HCT116 (cell line): ENCODE results near the gene ZNF516.

Experiments
- CEBPB ChIP-seq: IDR thresholded peaks from 2 replicates; pipeline ENCODE4 v1.6.1; 2012; ENCODE audit warnings: low read depth
- EZH2 ChIP-seq: fragments of 200-600 bp; sonication (generic); IDR thresholded peaks from 2 replicates; pipeline ENCODE4 v1.6.1; 2017; ENCODE audit warnings: antibody characterized with exemption, mixed run types
- EZH2phosphoT487 ChIP-seq: fragments of 200-600 bp; IDR thresholded peaks from 2 replicates; pipeline ENCODE4 v1.6.1; 2018; ENCODE audit warnings: antibody characterized with exemption, borderline replicate concordance
- JUND ChIP-seq: IDR thresholded peaks from 2 replicates; pipeline ENCODE4 v1.6.1; 2012
- POLR2A ChIP-seq: IDR thresholded peaks from 2 replicates; pipeline ENCODE4 v1.7.0; 2011; ENCODE audit warnings: borderline replicate concordance; ENCODE audit not compliant: insufficient read depth, insufficient read length; ENCODE audit errors: extremely low read depth
- RAD21 ChIP-seq: IDR thresholded peaks from 2 replicates; pipeline ENCODE4 v1.6.1; 2012; ENCODE audit warnings: low read depth, mild to moderate bottlenecking
- SP1 ChIP-seq: IDR thresholded peaks from 2 replicates; pipeline ENCODE4 v1.6.1; 2012; ENCODE audit warnings: low read depth
- YY1 ChIP-seq: IDR thresholded peaks from 2 replicates; pipeline ENCODE4 v1.6.1; 2011; ENCODE audit warnings: low read length, low read depth, moderate library complexity, mild to moderate bottlenecking; ENCODE audit not compliant: insufficient replicate concordance; ENCODE audit errors: extremely low read depth
- ZFX ChIP-seq: fragments of 450-650 bp; IDR thresholded peaks from 2 replicates; pipeline ENCODE4 v1.6.1; 2017
- ZNF274 ChIP-seq: fragments of 200-500 bp; sonication (Bioruptor generic); IDR thresholded peaks from 2 replicates; pipeline ENCODE4 v1.6.1; 2014; ENCODE audit warnings: mild to moderate bottlenecking, low read depth, low read length, inconsistent platforms
- TF ChIP-seq, protein P1 (sequence below), 3 experiments: fragments of 200-600 bp in 1 of 3; sonication (generic) in 1 of 3; IDR thresholded peaks in 2 of 3; conservative IDR thresholded peaks in 1 of 3; 2 replicates each; pipeline ENCODE4 v1.5.1; 2012 to 2017; ENCODE audit warnings: low read depth in 2 of 3, low read length in 2 of 3, antibody characterized with exemption in 1 of 3, borderline replicate concordance in 1 of 3, control low read depth in 1 of 3, mild to moderate bottlenecking in 1 of 3, mixed read lengths in 1 of 3, mixed run types in 1 of 3, moderate library complexity in 1 of 3; ENCODE audit not compliant: insufficient read depth in 1 of 3

DNA sequence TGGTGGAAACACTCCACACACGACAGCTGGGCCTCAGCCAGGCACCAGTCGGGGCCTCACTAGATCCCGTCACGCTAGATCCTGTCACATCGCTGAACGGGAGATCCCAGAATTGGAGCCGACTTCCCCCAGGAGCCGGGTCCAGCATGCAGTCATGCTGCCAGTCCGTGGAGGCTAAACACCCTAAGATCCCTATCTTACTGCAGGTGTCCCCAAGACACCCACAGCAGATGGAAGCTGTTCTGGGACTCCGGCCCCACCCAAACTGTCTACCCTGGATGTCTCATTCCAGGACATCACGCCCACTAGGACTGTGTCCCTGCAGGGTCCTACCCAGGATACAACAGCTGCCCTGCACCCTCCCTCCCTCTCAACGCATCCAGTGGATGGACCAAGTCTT lies 23.4 kb downstream of the ZNF516 start:
- TF ChIP-seq, protein P1, sequence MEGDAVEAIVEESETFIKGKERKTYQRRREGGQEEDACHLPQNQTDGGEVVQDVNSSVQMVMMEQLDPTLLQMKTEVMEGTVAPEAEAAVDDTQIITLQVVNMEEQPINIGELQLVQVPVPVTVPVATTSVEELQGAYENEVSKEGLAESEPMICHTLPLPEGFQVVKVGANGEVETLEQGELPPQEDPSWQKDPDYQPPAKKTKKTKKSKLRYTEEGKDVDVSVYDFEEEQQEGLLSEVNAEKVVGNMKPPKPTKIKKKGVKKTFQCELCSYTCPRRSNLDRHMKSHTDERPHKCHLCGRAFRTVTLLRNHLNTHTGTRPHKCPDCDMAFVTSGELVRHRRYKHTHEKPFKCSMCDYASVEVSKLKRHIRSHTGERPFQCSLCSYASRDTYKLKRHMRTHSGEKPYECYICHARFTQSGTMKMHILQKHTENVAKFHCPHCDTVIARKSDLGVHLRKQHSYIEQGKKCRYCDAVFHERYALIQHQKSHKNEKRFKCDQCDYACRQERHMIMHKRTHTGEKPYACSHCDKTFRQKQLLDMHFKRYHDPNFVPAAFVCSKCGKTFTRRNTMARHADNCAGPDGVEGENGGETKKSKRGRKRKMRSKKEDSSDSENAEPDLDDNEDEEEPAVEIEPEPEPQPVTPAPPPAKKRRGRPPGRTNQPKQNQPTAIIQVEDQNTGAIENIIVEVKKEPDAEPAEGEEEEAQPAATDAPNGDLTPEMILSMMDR (IDR thresholded peaks at IDR 0.05 in 2 of 3, conservative IDR thresholded peaks at IDR 0.05 in 1 of 3; ENCODE audit: borderline replicate concordance in 1 of 3, insufficient read depth in 1 of 3, low read depth in 2 of 3, low read length in 2 of 3): no peak
- no peak for TF ChIP-seq POLR2A
- TF ChIP-seq EZH2: no peak
- no peak for TF ChIP-seq RAD21
- no peak for TF ChIP-seq EZH2phosphoT487
- TF ChIP-seq JUND: no peak
- no peak for TF ChIP-seq YY1
- no peak for TF ChIP-seq CEBPB
- no peak for TF ChIP-seq SP1
- TF ChIP-seq ZFX: no peak
- TF ChIP-seq ZNF274: no peak
